NOMO-1 treated with dmso at 0.1 percent for 144 hours (cell line): ENCODE data around the gene BBX.

Source experiments
- DNase-seq: peaks from one replicate; lab custom pipeline; 2025; ENCODE audit not compliant: unreplicated experiment; lab: John Stamatoyannopoulos, UW

Gene BBX

GRCh38 chr3:107644631-107645030 is 121.9 kb downstream of the BBX start:
- no peak for DNase-seq

- peak; percentile 16 for DNase-seq
These were observed 128.0 kb downstream of the BBX start for GRCh38 chr3:107650788-107651187.

- DNase-seq, result no peak
These were observed 129.0 kb downstream of the BBX start for GRCh38 chr3:107651782-107652181.

- DNase-seq, result no peak
These were observed 131.5 kb downstream of the BBX start for GRCh38 chr3:107654218-107654617.

- DNase-seq, result no peak
These were observed 135.2 kb downstream of the BBX start for GRCh38 chr3:107657971-107658370.

- peak; percentile 68 for DNase-seq
These were observed 137.7 kb downstream of the BBX start for GRCh38 chr3:107660306-107660976.

GRCh38 chr3:107661447-107662123 is 138.8 kb downstream of the BBX start:
- no peak for DNase-seq

GRCh38 chr3:107662124-107662507 is 139.4 kb downstream of the BBX start:
- DNase-seq, result no peak

- DNase-seq, result no peak
These were observed 139.8 kb downstream of the BBX start for GRCh38 chr3:107662586-107662985.

- no peak for DNase-seq
These were observed 140.5 kb downstream of the BBX start for GRCh38 chr3:107663266-107663665.

GRCh38 chr3:107664614-107665013 is 141.9 kb downstream of the BBX start:
- DNase-seq, result no peak

- no peak for DNase-seq
These were observed 142.6 kb downstream of the BBX start for GRCh38 chr3:107665351-107665750.

GRCh38 chr3:107666853-107667252 is 144.1 kb downstream of the BBX start:
- no peak for DNase-seq

GRCh38 chr3:107668416-107668815 is 145.7 kb downstream of the BBX start:
- no peak for DNase-seq

GRCh38 chr3:107668963-107669362 is 146.2 kb downstream of the BBX start:
- no peak for DNase-seq

GRCh38 chr3:107669669-107670068 is 146.9 kb downstream of the BBX start:
- no peak for DNase-seq

- no peak for DNase-seq
These were observed 148.2 kb downstream of the BBX start for GRCh38 chr3:107670986-107671385.

GRCh38 chr3:107674371-107674770 is 151.6 kb downstream of the BBX start:
- DNase-seq, result no peak

- DNase-seq, result no peak
These were observed 152.6 kb downstream of the BBX start for GRCh38 chr3:107675233-107675900.

- DNase-seq, result no peak
These were observed 153.9 kb downstream of the BBX start for GRCh38 chr3:107676469-107677309.

- no peak for DNase-seq
These were observed 157.2 kb downstream of the BBX start for GRCh38 chr3:107679921-107680320.
